AG04450 (cell line): Measurements from ENCODE around the gene SPAG9. TPM values are rescaled to one million over a fixed set of nuclear protein-coding genes. Genes with fewer than 3 reads are reported as not detected.
A peak's percentile ranks its signal among the peaks of the same experiment; 100 is the strongest.

Experiments
- CTCF ChIA-PET: fragments of 300-600, 350-600 bp; formaldehyde crosslinking; extraction: SDS; loops from one replicate; lab custom pipeline; 2022; ENCODE audit warnings: antibody characterized with exemption, inconsistent platforms; lab: Charles Lee
- POLR2A ChIA-PET: fragments of 350-600 bp; formaldehyde crosslinking; extraction: SDS; loops from one replicate; lab custom pipeline; 2021; ENCODE audit warnings: antibody characterized with exemption, inconsistent platforms; lab: Yijun Ruan, JAX
- DNase-seq: peaks from one replicate; pipeline ENCODE4 v3.0.0-alpha.2; 2011; ENCODE audit warnings: low read depth, low spot score
- H3K27ac ChIP-seq: one replicate; pipeline ENCODE4 v1.5.1; 2012; ENCODE audit warnings: low read depth, low read length, control low read depth
- H3K27me3 ChIP-seq: one replicate; pipeline ENCODE4 v1.6.0; 2012; ENCODE audit warnings: low read length; ENCODE audit not compliant: control insufficient read depth, insufficient read depth
- H3K4me3 ChIP-seq: 2 replicates; pipeline ENCODE4 v1.5.1; 2011; ENCODE audit warnings: mild to moderate bottlenecking, low read depth, low read length, control low read depth
- H3K9me3 ChIP-seq: 2 replicates; pipeline ENCODE4 v1.5.1; 2012; ENCODE audit warnings: low read length; ENCODE audit not compliant: control insufficient read depth, insufficient read depth
- CTCF ChIP-seq: IDR thresholded peaks from 2 replicates; pipeline ENCODE4 v1.5.1; 2011; ENCODE audit warnings: low read depth, low read length, control low read depth, inconsistent platforms
- polyA plus RNA-seq: library from polyadenylated mRNA; depleted of rRNA; stranded (reverse); fragments of >200 nt; gene quantifications from 2 replicates; pipeline ENCODE4 v1.2.3, GENCODE V29; 2011

SPAG9 gene
- polyA plus RNA-seq, 1 experiment = 42.1 TPM

DNA sequence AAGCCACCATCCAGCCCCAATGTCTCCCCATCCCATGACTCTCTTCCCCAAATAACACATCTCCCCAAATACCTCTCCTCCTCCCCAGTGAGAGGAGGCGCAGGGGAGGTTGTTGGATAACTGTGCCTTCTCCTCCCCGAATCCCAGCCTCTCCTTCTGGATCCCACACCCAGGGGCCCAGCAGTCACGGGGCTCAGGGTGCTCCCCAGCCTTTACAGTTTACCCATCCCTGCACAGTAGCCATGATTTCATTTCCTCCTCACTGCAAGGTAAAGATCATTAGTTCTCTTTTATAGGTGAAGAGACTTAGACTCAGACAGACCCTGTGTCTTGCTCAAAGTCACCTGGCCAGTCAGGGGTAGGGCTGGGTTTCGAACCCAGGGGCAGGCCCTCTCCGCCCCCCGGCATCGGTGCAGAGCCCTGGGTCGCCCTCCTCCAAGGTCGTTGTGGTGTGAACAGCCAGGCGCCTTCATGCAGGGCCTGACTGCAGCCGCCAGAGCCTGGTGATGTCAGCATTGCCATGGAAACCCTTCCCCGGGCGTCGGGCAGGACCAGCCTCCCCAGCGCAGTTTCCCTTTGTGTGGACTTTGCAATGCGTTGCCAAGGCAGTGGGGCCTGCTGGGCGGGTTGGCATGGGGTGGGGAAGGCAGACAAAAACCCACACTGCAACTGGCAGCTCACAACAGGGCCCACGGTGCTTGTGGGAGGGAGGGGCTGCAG lies 201.2 kb downstream of the SPAG9 start:
- DNase-seq = peak; percentile 33
- TF ChIP-seq CTCF = no peak
- Histone ChIP-seq H3K9me3 (no peaks in the 10 kb centered on the region), H3K27me3 (no peaks in the 10 kb centered on the region), H3K4me3 (no peak overlapping the region), H3K27ac (no peak overlapping the region)
- CTCF ChIA-PET = no interaction called here
- POLR2A ChIA-PET = interaction anchor here (1.1 kb wide), 2 partner anchors 53 kb away, joined by 4 to 6 read pairs; partner anchors contain the start of gene TOB1

GRCh38 chr17:50918933-50919296 lies 201.8 kb downstream of the SPAG9 start:
- Histone ChIP-seq H3K4me3 (no peak overlapping the region), H3K27me3 (no peaks in the 10 kb centered on the region), H3K9me3 (no peaks in the 10 kb centered on the region), H3K27ac (no peak overlapping the region)
- no peak for DNase-seq
- CTCF ChIA-PET = no interaction called here
- POLR2A ChIA-PET = interaction anchor here (1.1 kb wide), 1 partner anchor 53 kb away, joined by 6 read pairs; the partner anchor contains the start of gene TOB1
- TF ChIP-seq CTCF = no peak

GRCh38 chr17:50918071-50918932 lies 202.4 kb downstream of the SPAG9 start:
- no peak for TF ChIP-seq CTCF
- Histone ChIP-seq H3K27me3 (no peaks in the 10 kb centered on the region), H3K27ac (no peak overlapping the region), H3K4me3 (no peak overlapping the region), H3K9me3 (no peaks in the 10 kb centered on the region)
- no peak for DNase-seq
- POLR2A ChIA-PET = interaction anchor here (1.1 kb wide), 1 partner anchor 52 kb away, joined by 6 read pairs; the partner anchor contains the start of gene TOB1
- CTCF ChIA-PET = no interaction called here

- H3K27ac ChIP-seq = no peak overlapping the region
- no peak for DNase-seq
- no peaks in the 10 kb centered on the region for H3K27me3 ChIP-seq
- H3K9me3 ChIP-seq = no peaks in the 10 kb centered on the region
- CTCF ChIA-PET = interaction anchor here (1.6 kb wide), 1 partner anchor 66 kb away, joined by 4 read pairs; no protein-coding TSS in a partner anchor
- POLR2A ChIA-PET = interaction anchor here (0.6 kb wide), 1 partner anchor 52 kb away, joined by 3 read pairs; no protein-coding TSS in a partner anchor
- TF ChIP-seq CTCF = no peak
- H3K4me3 ChIP-seq = no peak overlapping the region
Measured at GRCh38 chr17:50917418-50917743, 203.3 kb downstream of the SPAG9 start.
